GM21737 (cell line): Measurements from ENCODE around the gene TENM3.
"Not testable (repeated sequence)": the region's sequence is repeated elsewhere in the genome, so short reads cannot be mapped to it uniquely, and the experiment has no call there.

Experiments
- ATAC-seq: cut with Tn5 transposase; IDR thresholded peaks from one replicate; pipeline ENCODE4 v1.9.1; 2021; ENCODE audit warnings: mild to moderate bottlenecking, moderate library complexity; ENCODE audit not compliant: unreplicated experiment

The TENM3 gene

GRCh38 chr4:182227611-182228010, 15.6 kb upstream of the TENM3 start:
- ATAC-seq: no peak

- ATAC-seq: no peak
Observed at GRCh38 chr4:182228991-182229577, 14.1 kb upstream of the TENM3 start.

- ATAC-seq: no peak
Observed at GRCh38 chr4:182230256-182230655, 12.9 kb upstream of the TENM3 start.

- no peak for ATAC-seq
Observed at GRCh38 chr4:182231080-182231479, 12.1 kb upstream of the TENM3 start.

GRCh38 chr4:182231496-182231895, 11.7 kb upstream of the TENM3 start:
- ATAC-seq: no peak

- no peak for ATAC-seq
Observed at GRCh38 chr4:182233310-182234090, 9.7 kb upstream of the TENM3 start.

- no peak for ATAC-seq
Observed at GRCh38 chr4:182235021-182235795, 8.0 kb upstream of the TENM3 start.

- ATAC-seq: no peak
Observed at GRCh38 chr4:182236186-182236585, 7.0 kb upstream of the TENM3 start.

GRCh38 chr4:182237010-182237409, 6.2 kb upstream of the TENM3 start:
- not testable (repeated sequence) for ATAC-seq

GRCh38 chr4:182238355-182238931, 4.8 kb upstream of the TENM3 start:
- ATAC-seq: no peak

GRCh38 chr4:182240161-182241130, 2.8 kb upstream of the TENM3 start:
- no peak for ATAC-seq

GRCh38 chr4:182242260-182242659, 942 bp upstream of the TENM3 start:
- not testable (repeated sequence) for ATAC-seq

GRCh38 chr4:182242787-182243186, 415 bp upstream of the TENM3 start:
- no peak for ATAC-seq

- ATAC-seq: no peak
Observed at GRCh38 chr4:182245041-182245440, 1.8 kb downstream of the TENM3 start.

GRCh38 chr4:182245541-182246215, 2.5 kb downstream of the TENM3 start:
- ATAC-seq: no peak

GRCh38 chr4:182246401-182247205, 3.4 kb downstream of the TENM3 start:
- ATAC-seq: no peak

GRCh38 chr4:182248295-182248694, 5.1 kb downstream of the TENM3 start:
- no peak for ATAC-seq

- no peak for ATAC-seq
Observed at GRCh38 chr4:182250446-182250845, 7.2 kb downstream of the TENM3 start.

- no peak for ATAC-seq
Observed at GRCh38 chr4:182251116-182251515, 7.9 kb downstream of the TENM3 start.
